ENCODE measurements around the gene VPS8.

VPS8 gene

GRCh38 chr3:185071287-185071800 is 259.4 kb downstream of the VPS8 start:
- DNase-seq (ENCODE audit: extremely low spot score), result no peak
- TF ChIP-seq FOXA1 (IDR thresholded peaks at IDR 0.05) (no peak), L3MBTL2 (conservative IDR thresholded peaks at IDR 0.05) (no peak), ARNT (IDR thresholded peaks at IDR 0.05) (no peak), NFRKB (IDR thresholded peaks at IDR 0.05) (no peak), LEF1 (IDR thresholded peaks at IDR 0.05; ENCODE audit: borderline replicate concordance) (no peak), FOXM1 (IDR thresholded peaks at IDR 0.05; ENCODE audit: borderline replicate concordance) (no peak), FOXK2 (IDR thresholded peaks at IDR 0.05) (no peak), BHLHE40 (IDR thresholded peaks at IDR 0.05; ENCODE audit: borderline replicate concordance) (no peak), ELF4 (IDR thresholded peaks at IDR 0.05) (no peak), HDGF (IDR thresholded peaks at IDR 0.05; ENCODE audit: borderline replicate concordance) (no peak), ZNF384 (IDR thresholded peaks at IDR 0.05) (no peak)
- ChIA-PET POLR2A (no interaction called here), CTCF (interaction anchor here (0.5 to 0.9 kb wide), 2 partner anchors 102 to 1307 kb away, joined by 3 read pairs; no protein-coding TSS in a partner anchor)

GRCh38 chr3:185075547-185075946 is 263.6 kb downstream of the VPS8 start:
- DNase-seq (ENCODE audit: extremely low spot score), result no peak
- POLR2A ChIA-PET, result no interaction called here
- no peak for TF ChIP-seq ELF4 (IDR thresholded peaks at IDR 0.05)
- TF ChIP-seq LEF1 (IDR thresholded peaks at IDR 0.05; ENCODE audit: borderline replicate concordance), result no peak
- TF ChIP-seq BHLHE40 (IDR thresholded peaks at IDR 0.05; ENCODE audit: borderline replicate concordance), result no peak
- no peak for TF ChIP-seq NFRKB (IDR thresholded peaks at IDR 0.05)
- TF ChIP-seq, protein P1, sequence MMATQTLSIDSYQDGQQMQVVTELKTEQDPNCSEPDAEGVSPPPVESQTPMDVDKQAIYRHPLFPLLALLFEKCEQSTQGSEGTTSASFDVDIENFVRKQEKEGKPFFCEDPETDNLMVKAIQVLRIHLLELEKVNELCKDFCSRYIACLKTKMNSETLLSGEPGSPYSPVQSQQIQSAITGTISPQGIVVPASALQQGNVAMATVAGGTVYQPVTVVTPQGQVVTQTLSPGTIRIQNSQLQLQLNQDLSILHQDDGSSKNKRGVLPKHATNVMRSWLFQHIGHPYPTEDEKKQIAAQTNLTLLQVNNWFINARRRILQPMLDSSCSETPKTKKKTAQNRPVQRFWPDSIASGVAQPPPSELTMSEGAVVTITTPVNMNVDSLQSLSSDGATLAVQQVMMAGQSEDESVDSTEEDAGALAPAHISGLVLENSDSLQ (IDR thresholded peaks at IDR 0.05), result no peak
- TF ChIP-seq ZNF384 (IDR thresholded peaks at IDR 0.05), result no peak
- no peak for TF ChIP-seq SP1 (IDR thresholded peaks at IDR 0.05)
- no peak for TF ChIP-seq FOXM1 (IDR thresholded peaks at IDR 0.05; ENCODE audit: borderline replicate concordance)
- TF ChIP-seq ARNT (IDR thresholded peaks at IDR 0.05), result no peak
- TF ChIP-seq FOXK2 (IDR thresholded peaks at IDR 0.05), result no peak
- TF ChIP-seq SUZ12 (IDR thresholded peaks at IDR 0.05), result no peak
- no peak for TF ChIP-seq FOXA1 (IDR thresholded peaks at IDR 0.05)
- TF ChIP-seq CTBP1 (IDR thresholded peaks at IDR 0.05; ENCODE audit: borderline replicate concordance), result no peak
- TF ChIP-seq HDGF (IDR thresholded peaks at IDR 0.05; ENCODE audit: borderline replicate concordance), result no peak
- no peak for TF ChIP-seq L3MBTL2 (conservative IDR thresholded peaks at IDR 0.05)
- TF ChIP-seq TARDBP (IDR thresholded peaks at IDR 0.05), result no peak
- CTCF ChIA-PET, result no interaction called here

DNA sequence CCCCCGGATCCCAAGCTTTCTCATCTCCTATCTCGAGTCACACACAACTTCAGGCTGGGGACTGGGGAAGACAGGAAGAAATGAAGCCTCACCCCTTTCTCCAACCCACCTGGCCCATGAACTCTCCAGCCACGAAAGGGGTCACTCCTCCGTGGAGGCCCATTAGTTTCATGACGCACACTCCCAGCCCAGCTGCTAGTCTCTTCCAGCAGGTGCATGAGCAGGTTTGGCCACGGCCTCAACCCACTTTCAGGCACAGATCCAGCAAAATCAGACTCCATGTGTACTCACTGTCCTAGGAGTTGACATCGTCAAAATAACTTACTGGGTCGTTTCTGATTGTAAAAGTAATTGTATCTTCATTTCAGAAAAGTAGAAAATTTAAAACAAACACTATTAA is 264.3 kb downstream of the VPS8 start:
- TF ChIP-seq L3MBTL2 (conservative IDR thresholded peaks at IDR 0.05), result no peak
- no peak for TF ChIP-seq HDGF (IDR thresholded peaks at IDR 0.05; ENCODE audit: borderline replicate concordance)
- no peak for TF ChIP-seq FOXK2 (IDR thresholded peaks at IDR 0.05)
- no peak for TF ChIP-seq SP1 (IDR thresholded peaks at IDR 0.05)
- TF ChIP-seq ZNF384 (IDR thresholded peaks at IDR 0.05), result no peak
- no peak for TF ChIP-seq ARNT (IDR thresholded peaks at IDR 0.05)
- no peak for TF ChIP-seq NFRKB (IDR thresholded peaks at IDR 0.05)
- TF ChIP-seq FOXM1 (IDR thresholded peaks at IDR 0.05; ENCODE audit: borderline replicate concordance), result no peak
- no peak for TF ChIP-seq LEF1 (IDR thresholded peaks at IDR 0.05; ENCODE audit: borderline replicate concordance)
- no peak for TF ChIP-seq BHLHE40 (IDR thresholded peaks at IDR 0.05; ENCODE audit: borderline replicate concordance)
- TF ChIP-seq ELF4 (IDR thresholded peaks at IDR 0.05), result no peak
- TF ChIP-seq CTBP1 (IDR thresholded peaks at IDR 0.05; ENCODE audit: borderline replicate concordance), result no peak
- TF ChIP-seq FOXA1 (IDR thresholded peaks at IDR 0.05), result no peak
- TF ChIP-seq SUZ12 (IDR thresholded peaks at IDR 0.05), result no peak
- TF ChIP-seq TARDBP (IDR thresholded peaks at IDR 0.05), result no peak
- TF ChIP-seq, protein P1 (IDR thresholded peaks at IDR 0.05), result no peak
- no peak for DNase-seq (ENCODE audit: extremely low spot score)
- CTCF ChIA-PET, result no interaction called here
- POLR2A ChIA-PET, result no interaction called here

- TF ChIP-seq FOXM1 (IDR thresholded peaks at IDR 0.05; ENCODE audit: borderline replicate concordance) (no peak), LEF1 (IDR thresholded peaks at IDR 0.05; ENCODE audit: borderline replicate concordance) (no peak), SUZ12 (IDR thresholded peaks at IDR 0.05) (no peak), FOXA1 (IDR thresholded peaks at IDR 0.05) (no peak), TARDBP (IDR thresholded peaks at IDR 0.05) (no peak), BHLHE40 (IDR thresholded peaks at IDR 0.05; ENCODE audit: borderline replicate concordance) (no peak), HDGF (IDR thresholded peaks at IDR 0.05; ENCODE audit: borderline replicate concordance) (no peak), CTBP1 (IDR thresholded peaks at IDR 0.05; ENCODE audit: borderline replicate concordance) (no peak), FOXK2 (IDR thresholded peaks at IDR 0.05) (no peak), L3MBTL2 (conservative IDR thresholded peaks at IDR 0.05) (no peak), ZNF384 (IDR thresholded peaks at IDR 0.05) (no peak)
- TF ChIP-seq, protein P1 (IDR thresholded peaks at IDR 0.05), result no peak
- DNase-seq (ENCODE audit: extremely low spot score), result no peak
- ChIA-PET CTCF (no interaction called here), POLR2A (no interaction called here)
These were observed 267.7 kb downstream of the VPS8 start for GRCh38 chr3:185079625-185080024.

- CTCF ChIA-PET, result no interaction called here
- POLR2A ChIA-PET, result no interaction called here
- TF ChIP-seq FOXK2 (IDR thresholded peaks at IDR 0.05) (no peak), FOXA1 (IDR thresholded peaks at IDR 0.05) (no peak), HDGF (IDR thresholded peaks at IDR 0.05; ENCODE audit: borderline replicate concordance) (no peak), ZNF384 (IDR thresholded peaks at IDR 0.05) (no peak), LEF1 (IDR thresholded peaks at IDR 0.05; ENCODE audit: borderline replicate concordance) (no peak), L3MBTL2 (conservative IDR thresholded peaks at IDR 0.05) (no peak), SP1 (IDR thresholded peaks at IDR 0.05) (no peak), NFRKB (IDR thresholded peaks at IDR 0.05) (no peak), SUZ12 (IDR thresholded peaks at IDR 0.05) (no peak), ARNT (IDR thresholded peaks at IDR 0.05) (no peak), TARDBP (IDR thresholded peaks at IDR 0.05) (no peak), FOXM1 (IDR thresholded peaks at IDR 0.05; ENCODE audit: borderline replicate concordance) (no peak), CTBP1 (IDR thresholded peaks at IDR 0.05; ENCODE audit: borderline replicate concordance) (no peak)
- TF ChIP-seq, protein P1 (IDR thresholded peaks at IDR 0.05), result no peak
- no peak for DNase-seq (ENCODE audit: extremely low spot score)
These were observed 269.6 kb downstream of the VPS8 start for GRCh38 chr3:185081521-185081920.

Measured in HEK293T (cell line).